ENCODE results near the gene LMAN1. TPM values are rescaled to one million over a fixed set of nuclear protein-coding genes. Genes with fewer than 3 reads are reported as not detected.
A peak's percentile ranks its signal among the peaks of the same experiment; 100 is the strongest.

LMAN1 gene
- total RNA-seq, 6 donors from 2014 or later: 47.5 to 159 (median 60.7) TPM

GRCh38 chr18:59303656-59304195 lies 55.3 kb downstream of the LMAN1 start:
- no peak for DNase-seq
- 75 to 85% methylated on average over 9 of the region's 9 CpGs for WGBS, 2 donors
- no peak overlapping the region for H3K27ac ChIP-seq
- H3K4me1 ChIP-seq: peaks cover 2 to 9% (median 5%) of the 10 kb centered on the region in 4 donors
- no peak for TF ChIP-seq EP300 (IDR thresholded peaks at IDR 0.05)
- TF ChIP-seq POLR2A (IDR thresholded peaks at IDR 0.05): no peak
- no peak for TF ChIP-seq POLR2AphosphoS5 (IDR thresholded peaks at IDR 0.05)
- TF ChIP-seq CTCF (IDR thresholded peaks at IDR 0.05): no peak
- no peaks in the 10 kb centered on the region for H3K27me3 ChIP-seq
- no peaks in the 10 kb centered on the region for H3K36me3 ChIP-seq
- ATAC-seq (ENCODE audit: low FRiP score in 2 of 2): no peak
- H3K4me3 ChIP-seq: no peak overlapping the region
- no peaks in the 10 kb centered on the region for H3K9me3 ChIP-seq

- Histone ChIP-seq H3K4me3 (no peak overlapping the region), H3K9me3 (no peaks in the 10 kb centered on the region), H3K27ac (no peak overlapping the region), H3K36me3 (no peaks in the 10 kb centered on the region), H3K27me3 (no peaks in the 10 kb centered on the region), H3K4me1 (peaks cover 0 to 2% (median under 1%) of the 10 kb centered on the region in 4 donors)
- TF ChIP-seq CTCF (IDR thresholded peaks at IDR 0.05) (no peak), POLR2A (IDR thresholded peaks at IDR 0.05) (no peak), EP300 (IDR thresholded peaks at IDR 0.05) (no peak)
- DNase-seq: peak in 1 of 2 donors; percentile 11
- 89 to 91% methylated on average over 2 of the region's 2 CpGs for WGBS, 2 donors
- no peak for ATAC-seq (ENCODE audit: low FRiP score in 2 of 2)
Measured at GRCh38 chr18:59303006-59303405, 56.1 kb downstream of the LMAN1 start.

DNA sequence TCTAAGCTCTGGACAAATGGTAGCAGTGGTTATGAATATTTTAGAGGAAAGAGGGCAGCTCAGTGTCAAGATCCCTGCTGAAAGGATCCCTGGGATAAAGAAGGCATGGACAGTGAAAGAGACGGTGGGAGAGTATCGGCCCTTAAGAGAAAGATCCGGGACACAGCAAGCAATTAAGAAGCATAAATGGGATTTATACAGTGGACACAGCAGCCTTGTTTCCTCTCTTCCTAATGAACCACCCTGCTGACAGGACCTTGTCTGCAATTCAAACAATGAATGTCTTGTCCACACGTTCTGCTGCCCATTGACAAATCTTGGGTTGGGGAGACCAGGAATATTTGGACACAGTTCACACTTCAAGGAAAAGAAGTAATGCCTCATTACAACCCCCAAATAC lies 57.1 kb downstream of the LMAN1 start:
- H3K4me3 ChIP-seq: no peak overlapping the region
- H3K36me3 ChIP-seq: no peaks in the 10 kb centered on the region
- ATAC-seq (ENCODE audit: low FRiP score in 2 of 2): no peak
- H3K27me3 ChIP-seq: no peaks in the 10 kb centered on the region
- 81 to 87% methylated on average over 4 of the region's 4 CpGs for WGBS, 2 donors
- H3K27ac ChIP-seq: no peak overlapping the region
- H3K4me1 ChIP-seq: no peaks in the 10 kb centered on the region
- no peak for TF ChIP-seq EP300 (IDR thresholded peaks at IDR 0.05)
- TF ChIP-seq CTCF (IDR thresholded peaks at IDR 0.05): no peak
- no peak for TF ChIP-seq POLR2AphosphoS5 (IDR thresholded peaks at IDR 0.05)
- no peak for TF ChIP-seq POLR2A (IDR thresholded peaks at IDR 0.05)
- no peak for DNase-seq
- H3K9me3 ChIP-seq: no peaks in the 10 kb centered on the region

GRCh38 chr18:59300676-59301285 lies 58.3 kb downstream of the LMAN1 start:
- TF ChIP-seq EP300 (IDR thresholded peaks at IDR 0.05) (no peak), POLR2AphosphoS5 (IDR thresholded peaks at IDR 0.05) (no peak)
- H3K4me1 ChIP-seq: no peaks in the 10 kb centered on the region
- WGBS, 2 donors: 77 to 87% methylated on average over 2 to 3 of the region's 3 CpGs
- H3K27me3 ChIP-seq: no peaks in the 10 kb centered on the region
- no peak for ATAC-seq (ENCODE audit: low FRiP score in 2 of 2)
- no peak overlapping the region for H3K27ac ChIP-seq
- no peaks in the 10 kb centered on the region for H3K9me3 ChIP-seq
- DNase-seq: no peak
- no peak overlapping the region for H3K4me3 ChIP-seq
- no peaks in the 10 kb centered on the region for H3K36me3 ChIP-seq

- Histone ChIP-seq H3K27me3 (no peaks in the 10 kb centered on the region), H3K36me3 (no peaks in the 10 kb centered on the region), H3K4me3 (no peak overlapping the region), H3K9me3 (no peaks in the 10 kb centered on the region), H3K27ac (no peak overlapping the region), H3K4me1 (no peaks in the 10 kb centered on the region)
- DNase-seq: no peak
- ATAC-seq (ENCODE audit: low FRiP score in 2 of 2): no peak
- TF ChIP-seq POLR2AphosphoS5 (IDR thresholded peaks at IDR 0.05) (no peak), CTCF (IDR thresholded peaks at IDR 0.05) (no peak), EP300 (IDR thresholded peaks at IDR 0.05) (no peak), POLR2A (IDR thresholded peaks at IDR 0.05) (no peak)
- 76 to 78% methylated on average over 8 of the region's 8 CpGs for WGBS, 2 donors
Measured at GRCh38 chr18:59298871-59299270, 60.2 kb downstream of the LMAN1 start.

Data from upper lobe of left lung (tissue), 6 donors.